GM12878 (cell line): ENCODE measurements around the gene AGRN. TPM values are rescaled to one million over a fixed set of nuclear protein-coding genes. Genes with fewer than 3 reads are reported as not detected.

ENCODE experiments used
- CREM ChIP-seq: IDR thresholded peaks from 2 replicates; pipeline ENCODE4 v1.6.1; 2014; ENCODE audit warnings: antibody characterized with exemption, low read depth
- GABPA ChIP-seq: IDR thresholded peaks from 2 replicates; pipeline ENCODE4 v1.6.1; 2014; ENCODE audit warnings: antibody characterized with exemption, low read depth, mild to moderate bottlenecking, inconsistent platforms
- GATAD2B ChIP-seq: fragments of 450-650 bp; conservative IDR thresholded peaks from 2 replicates; pipeline ENCODE4 v1.6.1; 2017; ENCODE audit warnings: low read depth, mild to moderate bottlenecking, moderate library complexity
- HDGF ChIP-seq: fragments of 450-650 bp; IDR thresholded peaks from 2 replicates; pipeline ENCODE4 v1.6.1; 2016; ENCODE audit warnings: antibody characterized with exemption
- IKZF2 ChIP-seq, 2 experiments: fragments of 450-650 bp; IDR thresholded peaks; 2 replicates each; pipeline ENCODE4 v1.6.1; 2017; ENCODE audit warnings: mild to moderate bottlenecking in 2 of 2, moderate library complexity in 2 of 2
- IRF4 ChIP-seq: IDR thresholded peaks from 2 replicates; pipeline ENCODE4 v1.6.1; 2011; ENCODE audit warnings: low read depth, low read length
- JUNB ChIP-seq: IDR thresholded peaks from 2 replicates; pipeline ENCODE4 v1.6.1; 2016; ENCODE audit warnings: antibody characterized with exemption, mild to moderate bottlenecking
- NFXL1 ChIP-seq: fragments of 450-650 bp; IDR thresholded peaks from 2 replicates; pipeline ENCODE4 v1.6.1; 2017; ENCODE audit warnings: antibody characterized with exemption, mild to moderate bottlenecking, borderline replicate concordance
- NFYB ChIP-seq: IDR thresholded peaks from 2 replicates; pipeline ENCODE4 v1.6.1; 2011; ENCODE audit warnings: low read depth, mild to moderate bottlenecking, low read length, improper control_type of control experiment, moderate library complexity; ENCODE audit not compliant: insufficient read depth
- PBX3 ChIP-seq: IDR thresholded peaks from 2 replicates; pipeline ENCODE4 v1.6.1; 2011; ENCODE audit warnings: mild to moderate bottlenecking, low read depth, low read length, moderate library complexity; ENCODE audit not compliant: insufficient replicate concordance
- RELA ChIP-seq: fragments of 450-650 bp; IDR thresholded peaks from 2 replicates; pipeline ENCODE4 v1.8.0; 2014; ENCODE audit warnings: borderline replicate concordance; ENCODE audit not compliant: partially characterized antibody
- SMC3 ChIP-seq: IDR thresholded peaks from 2 replicates; pipeline ENCODE4 v1.6.1; 2011; ENCODE audit warnings: low read length, improper control_type of control experiment, borderline replicate concordance
- STAT3 ChIP-seq: IDR thresholded peaks from 2 replicates; pipeline ENCODE4 v1.6.1; 2011; ENCODE audit warnings: low read depth, low read length, improper control_type of control experiment
- TARDBP ChIP-seq: IDR thresholded peaks from 2 replicates; pipeline ENCODE4 v1.6.1; 2016; ENCODE audit warnings: borderline replicate concordance
- polyA plus RNA-seq, 11 experiments: library from polyadenylated mRNA; depleted of rRNA in 4 of 11; unstranded in 6 of 11; stranded (reverse) in 5 of 11; fragments of >200 nt; fragmentation: Nextera tagmentation in 4 of 11; fragmentation: Illumina TruSeq in 1 of 11; extraction: Ambion mirVana in 4 of 11; extraction: Trizol in 1 of 11; gene quantifications; 1 replicate in 1 of 11; 2 replicates in 10 of 11; pipeline versions ENCODE4 v1.2.1 to v1.2.3, GENCODE V29; 2011 to 2016; ENCODE audit warnings: inconsistent platforms in 2 of 11, missing spikeins in 2 of 11, low read depth in 1 of 11
- total RNA-seq, 4 experiments: library from RNA; depleted of rRNA in 3 of 4; stranded (reverse); fragments of >200 nt in 3 of 4; fragmentation: Illumina TruSeq in 1 of 4; extraction: Trizol in 1 of 4; gene quantifications; 2 replicates each; pipeline versions ENCODE4 v1.2.1 to v1.2.3, GENCODE V29; 2013 to 2021
- TF ChIP-seq, protein P1 (sequence below): fragments of 450-650 bp; IDR thresholded peaks from 2 replicates; pipeline ENCODE4 v1.6.1; 2017; ENCODE audit warnings: borderline replicate concordance
- TF ChIP-seq, protein P2 (sequence below): fragments of 450-650 bp; IDR thresholded peaks from 2 replicates; pipeline ENCODE4 v1.6.1; 2018; ENCODE audit warnings: borderline replicate concordance, mild to moderate bottlenecking; ENCODE audit not compliant: partially characterized antibody
- TF ChIP-seq, protein P3 (sequence below): IDR thresholded peaks from 2 replicates; pipeline ENCODE4 v1.6.1; 2011; ENCODE audit warnings: borderline replicate concordance, low read depth, mild to moderate bottlenecking, moderate library complexity, mixed read lengths, low read length; ENCODE audit not compliant: insufficient read depth; ENCODE audit errors: extremely low read length

The AGRN gene
- total and polyA plus RNA-seq, 10 of the 15 experiments (the other 5 are each of a cell fraction or from before 2014, with no cell fraction given) = 0.02 to 41.8 (median 4.1) TPM

- TF ChIP-seq JUNB = no peak
- no peak for TF ChIP-seq STAT3
- no peak for TF ChIP-seq IRF4
- TF ChIP-seq RELA = no peak
- no peak for TF ChIP-seq NFYB
- TF ChIP-seq, protein P1, sequence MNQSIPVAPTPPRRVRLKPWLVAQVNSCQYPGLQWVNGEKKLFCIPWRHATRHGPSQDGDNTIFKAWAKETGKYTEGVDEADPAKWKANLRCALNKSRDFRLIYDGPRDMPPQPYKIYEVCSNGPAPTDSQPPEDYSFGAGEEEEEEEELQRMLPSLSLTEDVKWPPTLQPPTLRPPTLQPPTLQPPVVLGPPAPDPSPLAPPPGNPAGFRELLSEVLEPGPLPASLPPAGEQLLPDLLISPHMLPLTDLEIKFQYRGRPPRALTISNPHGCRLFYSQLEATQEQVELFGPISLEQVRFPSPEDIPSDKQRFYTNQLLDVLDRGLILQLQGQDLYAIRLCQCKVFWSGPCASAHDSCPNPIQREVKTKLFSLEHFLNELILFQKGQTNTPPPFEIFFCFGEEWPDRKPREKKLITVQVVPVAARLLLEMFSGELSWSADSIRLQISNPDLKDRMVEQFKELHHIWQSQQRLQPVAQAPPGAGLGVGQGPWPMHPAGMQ = no peak
- no peak for TF ChIP-seq TARDBP
- no peak for TF ChIP-seq GATAD2B
- TF ChIP-seq, protein P2, sequence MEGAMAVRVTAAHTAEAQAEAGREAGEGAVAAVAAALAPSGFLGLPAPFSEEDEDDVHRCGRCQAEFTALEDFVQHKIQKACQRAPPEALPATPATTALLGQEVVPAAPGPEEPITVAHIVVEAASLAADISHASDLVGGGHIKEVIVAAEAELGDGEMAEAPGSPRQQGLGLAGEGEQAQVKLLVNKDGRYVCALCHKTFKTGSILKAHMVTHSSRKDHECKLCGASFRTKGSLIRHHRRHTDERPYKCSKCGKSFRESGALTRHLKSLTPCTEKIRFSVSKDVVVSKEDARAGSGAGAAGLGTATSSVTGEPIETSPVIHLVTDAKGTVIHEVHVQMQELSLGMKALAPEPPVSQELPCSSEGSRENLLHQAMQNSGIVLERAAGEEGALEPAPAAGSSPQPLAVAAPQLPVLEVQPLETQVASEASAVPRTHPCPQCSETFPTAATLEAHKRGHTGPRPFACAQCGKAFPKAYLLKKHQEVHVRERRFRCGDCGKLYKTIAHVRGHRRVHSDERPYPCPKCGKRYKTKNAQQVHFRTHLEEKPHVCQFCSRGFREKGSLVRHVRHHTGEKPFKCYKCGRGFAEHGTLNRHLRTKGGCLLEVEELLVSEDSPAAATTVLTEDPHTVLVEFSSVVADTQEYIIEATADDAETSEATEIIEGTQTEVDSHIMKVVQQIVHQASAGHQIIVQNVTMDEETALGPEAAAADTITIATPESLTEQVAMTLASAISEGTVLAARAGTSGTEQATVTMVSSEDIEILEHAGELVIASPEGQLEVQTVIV = peak; percentile 18
- TF ChIP-seq IKZF2 (IDR thresholded peaks at IDR 0.05) = no peak
- peak; percentile 97 for TF ChIP-seq NFXL1
- TF ChIP-seq, protein P3, sequence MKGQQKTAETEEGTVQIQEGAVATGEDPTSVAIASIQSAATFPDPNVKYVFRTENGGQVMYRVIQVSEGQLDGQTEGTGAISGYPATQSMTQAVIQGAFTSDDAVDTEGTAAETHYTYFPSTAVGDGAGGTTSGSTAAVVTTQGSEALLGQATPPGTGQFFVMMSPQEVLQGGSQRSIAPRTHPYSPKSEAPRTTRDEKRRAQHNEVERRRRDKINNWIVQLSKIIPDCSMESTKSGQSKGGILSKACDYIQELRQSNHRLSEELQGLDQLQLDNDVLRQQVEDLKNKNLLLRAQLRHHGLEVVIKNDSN = no peak
- no peak for TF ChIP-seq PBX3
- peak; percentile 66; the same call in 1 of the 2 replicates for TF ChIP-seq HDGF
- no peak for TF ChIP-seq SMC3
- TF ChIP-seq CREM = no peak
- TF ChIP-seq GABPA = no peak
- TF ChIP-seq, all 136 proteins: peak for 11
These were observed 39.1 kb downstream of the AGRN start (continued) for GRCh38 chr1:1058921-1059493.
